K562 (cell line): ENCODE data around the gene KLK2. TPM values are rescaled to one million over a fixed set of nuclear protein-coding genes. Genes with fewer than 3 reads are reported as not detected.

Experiments used
- ATF3 ChIP-seq, 2 experiments: fragments of 450-650 bp in 1 of 2; sonication (generic) in 1 of 2; formaldehyde crosslinking in 1 of 2; IDR thresholded peaks in 1 of 2; conservative IDR thresholded peaks in 1 of 2; 2 replicates each; pipeline versions ENCODE4 v1.6.1 to v1.8.1; 2016 to 2023; ENCODE audit warnings: mild to moderate bottlenecking in 2 of 2, moderate library complexity in 2 of 2, inconsistent platforms in 1 of 2, missing genetic modification reagents in 1 of 2
- HDAC8 ChIP-seq: fragments of 450-650 bp; IDR thresholded peaks from 2 replicates; pipeline ENCODE4 v1.6.1; 2016; ENCODE audit warnings: mild to moderate bottlenecking, missing genetic modification characterization, moderate library complexity, missing compliant biosample characterization
- HLTF ChIP-seq: fragments of 450-650 bp; IDR thresholded peaks from 2 replicates; pipeline ENCODE4 v1.6.1; 2016
- HMBOX1 ChIP-seq: sonication (generic); IDR thresholded peaks from 2 replicates; pipeline ENCODE4 v1.6.1; 2016
- MTA3 ChIP-seq: fragments of 450-650 bp; formaldehyde crosslinking; IDR thresholded peaks from 2 replicates; pipeline ENCODE4 v1.6.1; 2017; ENCODE audit warnings: mild to moderate bottlenecking, borderline replicate concordance
- NFYB ChIP-seq: IDR thresholded peaks from 2 replicates; pipeline ENCODE4 v1.6.1; 2011; ENCODE audit warnings: mild to moderate bottlenecking, moderate library complexity; ENCODE audit not compliant: insufficient read length; ENCODE audit errors: extremely low read depth
- NR4A1 ChIP-seq, 2 experiments: fragments of 250-450 bp in 1 of 2; fragments of 450-650 bp in 1 of 2; sonication (Bioruptor Pico) in 1 of 2; IDR thresholded peaks; 2 replicates each; pipeline versions ENCODE4 v1.4.0 to v1.6.1; 2016 to 2020; ENCODE audit warnings: mild to moderate bottlenecking in 2 of 2, missing compliant biosample characterization in 1 of 2, missing genetic modification characterization in 1 of 2, moderate library complexity in 1 of 2
- PRMT5 ChIP-seq: sonication (generic); formaldehyde crosslinking; IDR thresholded peaks from 2 replicates; pipeline ENCODE4 v1.5.0; 2020; ENCODE audit warnings: missing genetic modification reagents
- REST ChIP-seq, 2 experiments: fragments of 450-650 bp; formaldehyde crosslinking in 1 of 2; IDR thresholded peaks; 2 replicates each; pipeline versions ENCODE4 v1.4.0 to v1.6.1; 2014 to 2020; ENCODE audit warnings: mild to moderate bottlenecking in 2 of 2, borderline replicate concordance in 1 of 2, low read depth in 1 of 2
- SIX5 ChIP-seq, 2 experiments: IDR thresholded peaks; 2 replicates each; pipeline ENCODE4 v1.6.1; 2011; ENCODE audit warnings: low read length in 2 of 2, borderline replicate concordance in 1 of 2, low read depth in 1 of 2, mild to moderate bottlenecking in 1 of 2, moderate library complexity in 1 of 2; ENCODE audit not compliant: insufficient read depth in 1 of 2
- SMARCA5 ChIP-seq: fragments of 450-650 bp; IDR thresholded peaks from 2 replicates; pipeline ENCODE4 v1.6.1; 2016
- ZNF212 ChIP-seq: fragments of 450-650 bp; formaldehyde crosslinking; IDR thresholded peaks from 2 replicates; pipeline ENCODE4 v1.4.0; 2020; ENCODE audit warnings: mild to moderate bottlenecking
- ZNF79 ChIP-seq: fragments of 250-450 bp; sonication (Bioruptor Pico); IDR thresholded peaks from 2 replicates; pipeline ENCODE4 v1.4.0; 2020; ENCODE audit warnings: low read depth, mild to moderate bottlenecking, moderate library complexity
- polyA plus RNA-seq, 8 experiments: library from polyadenylated mRNA; depleted of rRNA in 4 of 8; stranded (reverse) in 5 of 8; unstranded in 3 of 8; fragments of >200 nt; fragmentation: Nextera tagmentation in 2 of 8; fragmentation: Illumina TruSeq in 1 of 8; extraction: Ambion mirVana in 2 of 8; extraction: Trizol in 1 of 8; gene quantifications; 2 replicates each; pipeline versions ENCODE4 v1.2.1 to v1.2.3, GENCODE V29; 2011 to 2014; ENCODE audit warnings: inconsistent platforms in 1 of 8, missing spikeins in 1 of 8
- total RNA-seq, 7 experiments: library from RNA; depleted of rRNA in 6 of 7; stranded (reverse); fragments of >200 nt in 6 of 7; fragmentation: Illumina TruSeq in 2 of 7; extraction: Trizol in 2 of 7; gene quantifications; 2 replicates each; pipeline versions ENCODE4 v1.2.1 to v1.2.3, GENCODE V29; 2011 to 2021; ENCODE audit warnings: low replicate concordance in 1 of 7
- TF ChIP-seq, protein P1 (sequence below): fragments of 450-650 bp; IDR thresholded peaks from one replicate; pipeline ENCODE4 v1.6.1; 2018; ENCODE audit warnings: mild to moderate bottlenecking, moderate library complexity; ENCODE audit not compliant: partially characterized antibody

The KLK2 gene
- total and polyA plus RNA-seq, 9 of the 15 experiments (the other 6 are each of a cell fraction or from before 2014, with no cell fraction given), result 0.11 to 0.47 (median 0.23) TPM; not detected in 1

DNA sequence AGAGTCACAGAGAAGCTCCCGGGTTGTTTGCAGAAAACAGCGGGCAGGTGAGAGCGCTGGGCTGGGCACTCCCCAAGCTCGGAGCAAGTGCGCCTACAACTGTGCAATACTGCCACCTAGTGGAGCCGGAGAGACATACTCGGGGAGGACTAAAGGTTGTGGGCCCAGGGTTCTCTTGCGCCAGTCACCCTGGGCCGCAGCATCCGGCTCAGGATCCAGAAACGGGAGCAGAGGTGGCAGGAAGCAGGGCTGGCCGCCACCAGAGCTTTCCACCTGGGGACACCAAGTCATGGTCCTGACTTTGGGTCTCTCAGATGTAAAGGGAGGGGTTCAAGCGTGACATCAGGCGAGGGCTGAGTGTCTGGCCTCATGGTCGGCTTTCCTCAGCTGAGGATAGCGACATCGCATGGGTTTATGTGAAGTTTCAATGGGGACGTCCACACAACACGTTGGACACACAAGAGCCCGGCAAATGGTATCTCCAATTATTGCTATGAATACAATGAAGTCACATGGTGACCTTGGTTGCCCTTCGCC lies 49.1 kb downstream of the KLK2 start (continued):
- TF ChIP-seq, protein P1, sequence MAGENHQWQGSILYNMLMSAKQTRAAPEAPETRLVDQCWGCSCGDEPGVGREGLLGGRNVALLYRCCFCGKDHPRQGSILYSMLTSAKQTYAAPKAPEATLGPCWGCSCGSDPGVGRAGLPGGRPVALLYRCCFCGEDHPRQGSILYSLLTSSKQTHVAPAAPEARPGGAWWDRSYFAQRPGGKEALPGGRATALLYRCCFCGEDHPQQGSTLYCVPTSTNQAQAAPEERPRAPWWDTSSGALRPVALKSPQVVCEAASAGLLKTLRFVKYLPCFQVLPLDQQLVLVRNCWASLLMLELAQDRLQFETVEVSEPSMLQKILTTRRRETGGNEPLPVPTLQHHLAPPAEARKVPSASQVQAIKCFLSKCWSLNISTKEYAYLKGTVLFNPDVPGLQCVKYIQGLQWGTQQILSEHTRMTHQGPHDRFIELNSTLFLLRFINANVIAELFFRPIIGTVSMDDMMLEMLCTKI, result no peak
- TF ChIP-seq PRMT5 (CRISPR knock-in tag) (no peak), HLTF (no peak), ATF3 (IDR thresholded peaks at IDR 0.05) (no peak), ATF3 (CRISPR knock-in tag; conservative IDR thresholded peaks at IDR 0.05) (peak; percentile 60; the same call in 1 of the 2 replicates), NR4A1 (CRISPR knock-in tag; IDR thresholded peaks at IDR 0.05) (no peak), NR4A1 (tag; IDR thresholded peaks at IDR 0.05) (no peak), MTA3 (no peak), HDAC8 (no peak), SMARCA5 (no peak), REST (IDR thresholded peaks at IDR 0.05; ENCODE audit: borderline replicate concordance) (peak; percentile 77; the same call in 1 of the 2 replicates), REST (CRISPR knock-in tag; IDR thresholded peaks at IDR 0.05; ENCODE audit: low read depth) (0 out of 2 replicates have a peak, but pooled peaks have one; percentile 12), ZNF79 (CRISPR knock-in tag) (no peak), NFYB (no peak), SIX5 (IDR thresholded peaks at IDR 0.05; ENCODE audit: borderline replicate concordance in 1 of 2, insufficient read depth in 1 of 2, low read depth in 1 of 2, low read length in 2 of 2) (no peak), HMBOX1 (no peak), ZNF212 (no peak)
